Breast epithelium (tissue), 3 donors: ENCODE measurements around the gene PGP.

Experiments
- CTCF ChIP-seq, 3 donors: fragments of 450-650 bp; IDR thresholded peaks; one replicate each; pipeline ENCODE4 v1.5.1; 2016 to 2017; ENCODE audit warnings: antibody characterized with exemption in 3 of 3, mild to moderate bottlenecking in 3 of 3, moderate library complexity in 3 of 3
- POLR2A ChIP-seq: fragments of 450-650 bp; IDR thresholded peaks from one replicate; pipeline ENCODE4 v1.6.1; 2016; ENCODE audit warnings: antibody characterized with exemption, mild to moderate bottlenecking, moderate library complexity
- POLR2AphosphoS5 ChIP-seq, 3 donors: sonication (generic); formaldehyde crosslinking; IDR thresholded peaks; one replicate each; pipeline ENCODE4 v1.6.1; 2017; ENCODE audit warnings: antibody characterized with exemption in 3 of 3

DNA sequence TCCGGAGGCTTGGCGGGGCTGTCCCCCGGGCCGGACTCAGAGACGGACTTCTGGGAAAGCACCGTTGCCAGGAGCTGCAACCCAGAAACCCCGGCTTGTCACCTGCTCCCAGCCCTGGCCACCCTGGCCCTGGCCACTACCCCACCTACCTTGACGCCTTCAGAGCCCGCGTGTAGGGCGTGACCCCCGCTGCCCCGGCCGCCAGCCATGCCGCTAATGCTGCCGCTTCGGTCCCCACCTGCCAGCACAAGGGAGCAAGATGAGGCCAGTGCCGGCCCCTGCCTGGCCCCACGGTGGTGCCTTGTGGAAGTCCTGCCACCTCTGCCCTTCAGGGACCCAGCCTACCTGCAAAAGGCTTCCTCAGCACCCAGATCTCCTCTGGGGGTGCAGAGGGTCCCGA, 29.7 kb downstream of the PGP start:
- TF ChIP-seq CTCF (IDR thresholded peaks at IDR 0.05) = no peak
- TF ChIP-seq POLR2AphosphoS5 (IDR thresholded peaks at IDR 0.05) = no peak
- no peak for TF ChIP-seq POLR2A
